ENCODE results near the gene ITPK1.

The ITPK1 gene

DNA sequence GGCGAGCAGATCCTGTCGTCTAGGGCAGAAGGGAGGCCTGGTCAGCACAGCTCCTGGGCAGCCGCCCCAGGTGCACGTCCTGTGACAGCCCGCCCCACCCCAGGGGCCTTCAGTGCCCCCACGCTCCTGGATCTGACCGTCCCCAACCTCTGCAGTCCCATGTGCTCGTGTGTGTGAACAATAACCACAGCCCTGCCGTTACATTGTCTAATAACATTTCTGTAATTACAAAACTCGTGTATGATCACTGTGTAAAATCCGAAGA is 153.0 kb downstream of the ITPK1 start:
- peak overlapping the region; percentile 89 for H3K27ac ChIP-seq
- no peak for TF ChIP-seq ZFX (IDR thresholded peaks at IDR 0.05)
- TF ChIP-seq, protein P1, sequence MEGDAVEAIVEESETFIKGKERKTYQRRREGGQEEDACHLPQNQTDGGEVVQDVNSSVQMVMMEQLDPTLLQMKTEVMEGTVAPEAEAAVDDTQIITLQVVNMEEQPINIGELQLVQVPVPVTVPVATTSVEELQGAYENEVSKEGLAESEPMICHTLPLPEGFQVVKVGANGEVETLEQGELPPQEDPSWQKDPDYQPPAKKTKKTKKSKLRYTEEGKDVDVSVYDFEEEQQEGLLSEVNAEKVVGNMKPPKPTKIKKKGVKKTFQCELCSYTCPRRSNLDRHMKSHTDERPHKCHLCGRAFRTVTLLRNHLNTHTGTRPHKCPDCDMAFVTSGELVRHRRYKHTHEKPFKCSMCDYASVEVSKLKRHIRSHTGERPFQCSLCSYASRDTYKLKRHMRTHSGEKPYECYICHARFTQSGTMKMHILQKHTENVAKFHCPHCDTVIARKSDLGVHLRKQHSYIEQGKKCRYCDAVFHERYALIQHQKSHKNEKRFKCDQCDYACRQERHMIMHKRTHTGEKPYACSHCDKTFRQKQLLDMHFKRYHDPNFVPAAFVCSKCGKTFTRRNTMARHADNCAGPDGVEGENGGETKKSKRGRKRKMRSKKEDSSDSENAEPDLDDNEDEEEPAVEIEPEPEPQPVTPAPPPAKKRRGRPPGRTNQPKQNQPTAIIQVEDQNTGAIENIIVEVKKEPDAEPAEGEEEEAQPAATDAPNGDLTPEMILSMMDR (conservative IDR thresholded peaks at IDR 0.05): no peak

DNA sequence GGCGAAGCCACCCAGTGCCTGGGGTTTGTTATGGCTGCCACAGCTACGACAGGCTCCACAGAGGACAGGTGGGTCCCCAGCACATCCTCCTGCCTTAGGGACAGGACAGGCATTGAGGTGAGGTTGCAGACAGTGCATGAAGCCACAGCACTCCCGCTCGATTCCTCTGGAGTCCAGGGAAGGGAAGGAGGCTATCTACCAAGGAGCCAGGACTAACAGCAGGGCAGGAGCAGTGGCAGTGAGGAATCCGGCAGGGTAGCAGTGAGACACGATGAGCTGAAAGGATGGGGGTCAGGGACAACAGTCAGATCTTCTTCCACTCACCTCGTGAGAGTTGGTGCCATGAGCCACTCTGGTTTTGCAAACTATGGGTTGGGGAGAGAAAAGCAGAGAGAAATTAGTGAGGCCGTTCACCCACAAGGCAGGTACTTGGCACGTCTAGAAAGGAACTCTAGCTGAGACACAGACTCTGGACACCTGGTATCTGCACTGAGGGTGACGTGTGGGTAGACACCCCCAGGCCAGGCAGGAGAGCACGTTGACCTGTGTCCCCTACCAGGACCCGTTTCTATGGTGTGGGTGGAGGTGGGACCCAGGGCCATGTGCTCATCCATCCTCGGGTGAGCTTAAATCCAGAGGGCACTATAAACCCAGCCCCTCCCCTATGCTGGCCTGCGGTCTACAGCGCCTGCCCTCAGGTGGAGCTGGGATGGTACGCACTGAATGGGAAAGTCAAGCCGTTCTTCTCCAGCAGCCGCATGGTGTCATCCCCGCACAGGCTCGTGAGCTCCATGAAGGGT is 153.5 kb downstream of the ITPK1 start:
- H3K27ac ChIP-seq: peak overlapping the region; percentile 89
- TF ChIP-seq, protein P1 (conservative IDR thresholded peaks at IDR 0.05): no peak
- TF ChIP-seq ZFX (IDR thresholded peaks at IDR 0.05): no peak

DNA sequence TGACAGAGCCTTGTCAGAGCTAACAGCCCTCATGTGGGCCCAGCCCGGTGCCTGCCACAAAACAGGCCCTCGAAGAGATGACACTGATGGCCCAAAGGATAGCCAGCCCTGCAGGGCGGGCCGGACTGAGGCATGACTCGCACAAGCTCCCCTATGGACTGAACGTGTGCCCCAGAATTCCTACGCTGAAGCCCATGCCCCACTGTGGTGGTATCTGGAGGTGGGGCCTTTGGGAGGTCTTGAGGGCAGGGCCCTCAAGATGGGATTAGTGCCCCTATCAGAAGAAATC is 154.2 kb downstream of the ITPK1 start:
- TF ChIP-seq, protein P1 (conservative IDR thresholded peaks at IDR 0.05): no peak
- TF ChIP-seq ZFX (IDR thresholded peaks at IDR 0.05): no peak
- H3K27ac ChIP-seq: peak overlapping the region; percentile 89

DNA sequence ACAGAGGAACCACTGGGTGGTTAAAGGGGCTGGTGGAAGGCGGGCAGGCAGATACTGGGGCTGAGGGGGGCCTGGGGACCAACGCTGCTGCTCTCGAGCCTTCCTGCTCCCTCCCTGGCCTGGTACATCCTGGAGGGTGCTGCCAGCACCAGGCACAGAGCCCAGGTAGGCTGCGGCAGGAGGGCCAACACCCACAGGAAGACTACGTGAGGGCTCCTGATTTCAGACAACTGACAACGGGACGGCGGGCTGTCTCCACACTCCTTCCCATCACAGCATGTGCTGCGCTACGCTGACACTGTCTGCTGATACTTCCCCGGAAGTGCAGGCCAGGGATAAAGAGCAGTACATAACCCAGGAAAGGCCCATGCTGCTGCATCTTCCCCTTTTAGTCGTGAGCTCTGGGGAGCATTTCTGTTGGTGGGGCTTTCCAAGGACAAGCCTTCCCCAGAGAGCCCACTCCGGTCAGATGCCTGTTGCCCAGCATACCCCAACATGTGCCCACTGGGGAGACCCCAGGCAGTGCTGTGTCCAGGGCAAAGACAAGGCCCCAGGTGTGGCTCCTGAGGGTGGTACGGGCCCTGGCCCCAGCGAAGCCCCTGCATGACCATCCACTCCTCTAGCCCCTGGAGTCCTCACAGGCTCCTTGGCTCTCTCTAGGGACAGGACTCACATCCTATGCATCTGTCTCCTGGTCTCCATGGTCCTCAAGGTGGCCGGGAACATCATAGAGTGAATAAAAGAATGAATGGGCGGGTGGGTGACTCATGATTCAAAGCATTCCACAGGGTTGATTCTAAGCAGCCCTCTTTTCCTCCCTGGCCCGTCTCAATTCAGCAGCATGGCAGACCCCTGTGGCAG is 154.8 kb downstream of the ITPK1 start:
- peak overlapping the region; percentile 89 for H3K27ac ChIP-seq
- TF ChIP-seq ZFX (IDR thresholded peaks at IDR 0.05): no peak
- TF ChIP-seq, protein P1 (conservative IDR thresholded peaks at IDR 0.05): no peak

DNA sequence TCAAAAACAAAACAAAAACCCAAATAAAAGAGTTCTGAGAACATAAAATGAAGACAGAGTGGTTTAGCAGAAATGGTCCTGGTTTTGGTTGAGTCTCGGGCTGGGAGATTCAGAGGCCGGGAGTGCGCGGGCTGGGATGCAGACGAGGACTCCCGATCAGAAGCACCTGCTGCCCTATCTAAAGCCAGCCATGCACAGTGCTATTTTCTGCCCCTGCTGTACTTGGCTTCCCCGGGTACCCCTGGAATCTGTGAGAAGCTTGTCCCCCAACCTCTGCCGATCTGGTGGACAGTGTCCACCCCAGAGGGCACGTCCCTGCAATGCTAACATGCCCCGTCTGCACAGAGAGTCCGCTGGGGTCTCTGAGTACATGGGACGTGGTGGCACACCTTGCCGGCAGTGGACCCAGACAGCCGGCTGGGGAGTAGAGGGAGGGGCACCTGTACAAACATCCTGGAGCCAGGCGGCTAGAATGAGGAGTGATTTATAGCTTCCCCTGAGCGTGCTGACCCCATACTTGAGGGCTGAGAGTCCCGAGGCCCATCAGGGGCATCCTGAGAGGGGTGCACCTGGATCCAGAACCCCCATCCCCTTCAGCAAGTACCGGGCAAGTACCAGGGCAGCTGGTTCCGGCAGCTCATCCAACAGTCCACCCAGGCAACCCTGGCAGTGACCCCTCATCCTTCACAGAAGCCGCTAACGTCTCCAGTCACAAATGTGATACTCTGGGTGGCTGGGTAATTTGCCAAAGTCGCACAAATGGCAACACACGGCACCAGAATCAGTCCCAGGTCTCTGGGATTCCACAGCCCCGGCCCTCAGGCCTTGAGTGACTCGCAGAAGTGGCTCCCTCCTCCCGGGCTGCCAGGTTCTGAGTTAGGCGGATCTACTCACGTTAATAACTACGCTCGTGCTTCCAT is 155.7 kb downstream of the ITPK1 start:
- no peak for TF ChIP-seq ZFX (IDR thresholded peaks at IDR 0.05)
- TF ChIP-seq, protein P1 (conservative IDR thresholded peaks at IDR 0.05): no peak
- peak overlapping the region; percentile 89 for H3K27ac ChIP-seq

DNA sequence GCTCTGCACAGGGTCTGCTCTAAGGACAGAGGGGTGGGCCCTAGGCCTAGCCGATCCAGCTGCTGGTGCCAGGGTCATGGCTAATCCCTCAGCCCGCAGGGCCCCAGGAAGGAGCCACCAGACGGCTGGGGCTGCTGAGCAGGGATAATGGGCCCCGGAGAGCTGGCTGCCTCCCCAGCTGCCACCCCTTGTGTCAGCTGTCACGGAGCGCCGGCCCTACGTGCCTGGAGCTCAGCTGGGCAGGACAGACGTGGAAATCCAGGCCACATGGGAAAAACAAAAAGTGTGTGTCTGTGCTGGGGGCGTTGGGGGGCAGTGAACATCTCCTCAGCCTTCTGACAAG is 156.6 kb downstream of the ITPK1 start:
- H3K27ac ChIP-seq: no peak overlapping the region

More for the DNA sequence above, 156.6 kb downstream of the ITPK1 start:
- TF ChIP-seq, protein P1 (conservative IDR thresholded peaks at IDR 0.05): no peak
- TF ChIP-seq ZFX (IDR thresholded peaks at IDR 0.05): no peak
